ENCODE results near the gene PEX26.

DNA sequence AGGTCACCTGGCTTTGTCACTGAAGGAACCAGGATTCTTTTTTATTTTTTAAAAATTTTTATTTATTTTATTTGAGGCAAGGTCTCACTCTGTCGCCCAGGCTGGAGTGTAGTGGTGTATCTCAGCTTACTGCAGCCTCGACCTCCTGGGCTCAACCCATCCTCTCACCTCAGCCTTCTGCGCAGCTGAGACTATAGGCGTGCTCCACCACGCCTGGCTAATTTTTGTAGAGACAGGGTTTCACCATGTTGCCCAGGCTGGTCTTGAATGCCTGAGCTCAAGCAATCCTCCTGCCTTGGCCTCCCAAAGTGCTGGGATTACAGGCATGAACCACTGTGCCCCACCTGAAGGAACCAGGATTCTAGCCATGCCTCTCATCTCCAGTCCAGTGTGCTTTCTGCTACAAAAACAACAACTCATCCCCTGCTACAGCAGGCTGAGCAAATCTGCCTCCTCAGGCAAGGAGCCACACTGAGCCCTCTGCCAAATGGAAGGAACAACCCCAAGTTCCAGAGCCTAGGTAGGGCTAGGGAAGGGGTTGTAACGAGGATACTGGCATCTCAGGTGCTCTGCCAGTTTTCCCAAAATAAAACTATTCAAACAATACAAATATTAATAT lies 2.6 kb upstream of the PEX26 start:
- TF ChIP-seq YY1 (IDR thresholded peaks at IDR 0.05) (no peak), SP1 (IDR thresholded peaks at IDR 0.05) (no peak), RAD21 (IDR thresholded peaks at IDR 0.05) (no peak), RXRA (IDR thresholded peaks at IDR 0.05) (no peak)
- TF ChIP-seq, protein P1, sequence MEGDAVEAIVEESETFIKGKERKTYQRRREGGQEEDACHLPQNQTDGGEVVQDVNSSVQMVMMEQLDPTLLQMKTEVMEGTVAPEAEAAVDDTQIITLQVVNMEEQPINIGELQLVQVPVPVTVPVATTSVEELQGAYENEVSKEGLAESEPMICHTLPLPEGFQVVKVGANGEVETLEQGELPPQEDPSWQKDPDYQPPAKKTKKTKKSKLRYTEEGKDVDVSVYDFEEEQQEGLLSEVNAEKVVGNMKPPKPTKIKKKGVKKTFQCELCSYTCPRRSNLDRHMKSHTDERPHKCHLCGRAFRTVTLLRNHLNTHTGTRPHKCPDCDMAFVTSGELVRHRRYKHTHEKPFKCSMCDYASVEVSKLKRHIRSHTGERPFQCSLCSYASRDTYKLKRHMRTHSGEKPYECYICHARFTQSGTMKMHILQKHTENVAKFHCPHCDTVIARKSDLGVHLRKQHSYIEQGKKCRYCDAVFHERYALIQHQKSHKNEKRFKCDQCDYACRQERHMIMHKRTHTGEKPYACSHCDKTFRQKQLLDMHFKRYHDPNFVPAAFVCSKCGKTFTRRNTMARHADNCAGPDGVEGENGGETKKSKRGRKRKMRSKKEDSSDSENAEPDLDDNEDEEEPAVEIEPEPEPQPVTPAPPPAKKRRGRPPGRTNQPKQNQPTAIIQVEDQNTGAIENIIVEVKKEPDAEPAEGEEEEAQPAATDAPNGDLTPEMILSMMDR (IDR thresholded peaks at IDR 0.05; ENCODE audit: low read depth, low read length, missing input control) = no peak
- TF ChIP-seq, protein P2, sequence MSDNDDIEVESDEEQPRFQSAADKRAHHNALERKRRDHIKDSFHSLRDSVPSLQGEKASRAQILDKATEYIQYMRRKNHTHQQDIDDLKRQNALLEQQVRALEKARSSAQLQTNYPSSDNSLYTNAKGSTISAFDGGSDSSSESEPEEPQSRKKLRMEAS (IDR thresholded peaks at IDR 0.05) = no peak

All from liver (tissue), 3 donors.